Hematopoietic multipotent progenitor cell treated with erythropoietin and hydrocortisone succinate and interleukin-3 and kit ligand, for 15 days (in vitro differentiated cells): ENCODE data around the gene TOP1.

ENCODE experiments used
- DNase-seq: peaks from one replicate; pipeline ENCODE4 v3.0.0-alpha.2; 2015; ENCODE audit warnings: low spot score

The TOP1 gene

DNA sequence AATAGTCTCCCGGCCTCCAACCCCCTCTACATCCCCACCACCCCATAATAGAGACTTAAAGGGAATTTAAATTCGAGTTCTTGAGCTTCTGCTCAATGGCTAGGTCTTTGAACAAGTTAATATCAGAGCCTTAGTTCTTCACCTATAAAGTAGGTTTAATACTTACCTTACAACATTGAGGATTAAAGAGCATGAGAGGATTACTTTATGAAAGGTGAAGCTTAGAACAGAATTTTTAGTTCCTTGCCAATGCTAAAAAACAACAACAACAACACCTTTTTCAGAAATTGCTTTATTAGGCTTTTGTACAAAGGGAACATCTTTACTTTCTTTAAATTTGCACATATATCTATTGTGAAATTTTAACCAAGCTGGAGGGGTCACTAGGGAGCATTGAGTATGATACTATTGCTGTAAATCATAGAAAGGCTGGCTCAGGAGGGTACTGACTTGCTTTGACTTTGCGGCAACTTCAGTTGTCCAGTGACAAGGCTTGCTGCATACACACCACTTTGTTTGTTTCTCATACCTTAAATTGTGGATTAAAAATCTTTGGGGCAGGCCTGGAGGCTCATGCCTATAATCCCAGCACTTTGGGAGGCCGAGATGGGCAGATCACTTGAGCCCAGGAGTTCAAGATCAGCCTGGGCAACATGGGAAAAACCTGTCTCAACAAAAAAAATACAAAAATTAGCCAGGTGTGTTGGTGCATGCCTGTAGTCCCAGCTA, 9.7 kb downstream of the TOP1 start:
- no peak for DNase-seq

DNA sequence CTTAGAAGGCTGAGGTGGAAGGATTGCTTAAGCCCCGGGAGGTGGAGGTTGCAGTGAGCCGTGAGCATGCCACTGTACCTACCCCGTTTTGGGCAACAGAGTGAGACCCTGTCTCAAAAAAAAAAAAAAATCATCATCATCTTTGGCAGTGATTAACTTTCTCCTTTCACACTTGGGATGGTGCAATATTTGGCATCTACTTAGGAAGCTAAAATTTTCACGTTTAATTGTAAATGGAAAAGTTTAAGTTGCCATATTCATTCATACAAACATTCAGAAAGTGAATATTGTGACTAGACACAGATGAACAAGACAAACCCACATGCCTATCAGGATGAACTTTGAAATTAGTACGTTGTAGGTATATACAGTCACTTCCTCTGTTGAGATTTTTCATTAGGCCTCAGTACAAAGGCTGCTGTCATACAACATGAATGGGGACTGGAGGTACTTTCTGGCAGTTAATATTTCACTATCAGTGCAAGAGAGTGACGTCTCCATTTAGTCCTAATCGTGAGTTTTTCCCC, 10.3 kb downstream of the TOP1 start:
- DNase-seq = no peak

DNA sequence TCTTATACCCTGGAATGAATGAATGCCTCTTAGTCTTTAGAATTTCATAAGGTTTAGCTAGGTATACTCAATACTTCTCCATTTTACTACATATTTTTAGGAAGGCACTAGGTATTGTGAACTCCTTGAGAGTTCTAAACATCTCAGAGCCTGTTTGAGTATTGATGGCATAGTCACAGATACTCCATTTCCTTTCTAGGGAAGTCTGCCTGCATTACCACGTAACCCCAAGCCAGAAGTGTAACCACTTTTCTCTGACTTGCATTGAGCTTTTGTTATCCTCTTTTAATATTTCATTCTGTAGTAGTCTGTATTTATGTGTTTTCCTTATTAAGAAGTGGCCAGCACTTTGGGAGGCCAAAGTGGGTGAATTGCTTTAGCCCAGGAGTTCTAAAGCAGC, 12.2 kb downstream of the TOP1 start:
- DNase-seq = no peak

DNA sequence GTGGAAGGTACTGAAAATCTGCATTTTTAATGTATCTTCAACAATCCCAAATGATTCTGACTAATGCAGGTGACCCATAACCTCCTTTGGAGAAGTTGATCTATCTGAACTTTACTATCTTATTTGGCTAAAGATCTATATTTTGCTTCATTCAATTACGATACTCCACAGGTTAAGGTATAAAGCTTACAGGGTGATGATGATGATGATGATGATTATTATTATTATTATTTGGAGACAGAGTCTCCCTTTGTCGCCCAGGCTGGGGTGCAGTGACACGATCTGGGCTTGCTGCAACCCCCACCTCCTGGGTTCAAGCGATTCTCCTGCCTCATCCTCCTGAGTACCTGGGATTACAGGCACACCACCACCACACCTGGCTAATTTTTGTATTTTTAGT, 13.1 kb downstream of the TOP1 start:
- no peak for DNase-seq

DNA sequence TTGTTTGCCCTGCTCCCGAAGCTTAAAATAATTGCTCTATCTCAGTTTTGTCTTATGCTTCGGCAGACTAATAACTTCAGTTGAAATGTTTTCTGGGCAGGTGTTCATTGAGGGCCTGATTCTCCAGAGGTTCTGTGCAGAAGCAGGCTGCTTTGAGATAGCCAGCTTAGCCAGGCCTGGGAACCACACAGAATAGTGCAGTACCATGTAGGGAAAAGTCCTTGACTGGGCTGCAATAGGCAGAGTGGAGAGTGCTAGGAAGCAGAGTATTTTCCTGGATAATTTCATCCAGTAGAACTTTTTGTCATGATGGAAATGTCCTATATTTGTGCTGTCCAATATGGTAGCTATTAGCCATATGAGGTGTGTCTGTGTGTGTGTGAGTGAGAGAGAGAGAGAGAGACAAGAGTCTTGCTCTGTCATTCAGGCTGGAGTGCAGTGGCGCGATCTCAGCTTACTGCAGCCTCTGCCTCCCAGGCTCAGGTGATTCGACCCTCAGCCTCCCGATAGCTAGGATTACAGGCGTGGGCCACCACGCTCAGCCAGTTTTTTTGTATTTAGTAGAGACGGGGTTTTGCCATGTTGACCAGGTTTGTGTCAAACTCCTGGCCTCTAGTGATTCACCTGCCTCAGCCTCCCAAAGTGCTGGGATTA, 15.9 kb downstream of the TOP1 start:
- peak; percentile 46 for DNase-seq

DNA sequence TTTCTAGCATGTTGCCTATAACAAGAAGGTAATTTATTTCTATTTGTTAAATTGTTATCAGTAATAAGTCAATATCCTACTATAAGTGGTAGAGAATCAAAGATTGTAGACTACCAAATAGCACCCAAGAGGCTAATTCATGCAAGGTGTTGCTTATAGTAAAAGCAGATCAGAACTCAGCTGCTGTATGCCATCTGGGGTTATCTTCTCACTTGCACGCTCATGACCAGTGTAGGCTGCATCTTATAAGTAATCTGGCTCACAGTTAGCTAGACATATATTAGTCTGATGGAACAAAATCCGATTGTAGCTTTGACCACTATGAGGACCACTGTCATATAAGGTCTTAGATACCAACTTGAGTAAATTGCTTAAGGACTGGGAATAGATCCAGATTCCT, 17.0 kb downstream of the TOP1 start:
- DNase-seq = peak; percentile 67

DNA sequence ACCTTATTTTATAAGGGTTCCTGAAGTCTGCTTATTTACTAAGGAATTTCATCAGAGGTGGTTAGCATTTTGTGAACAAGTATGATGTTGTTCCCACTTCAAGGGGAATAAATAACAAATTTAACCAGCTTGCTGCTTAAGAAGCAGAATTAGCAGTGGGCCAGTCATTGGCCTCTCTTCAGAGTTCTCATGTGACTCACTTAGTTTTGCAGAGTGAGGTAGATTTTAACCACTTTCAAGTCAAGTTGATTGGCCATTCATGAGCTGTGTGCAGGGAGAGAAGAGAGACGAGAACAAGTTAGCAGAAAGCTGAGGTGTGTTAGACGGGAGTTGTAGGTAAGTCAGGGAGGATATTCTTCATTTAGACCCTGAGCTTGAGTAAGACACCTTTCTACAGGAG, 18.1 kb downstream of the TOP1 start:
- peak; percentile 60 for DNase-seq

DNA sequence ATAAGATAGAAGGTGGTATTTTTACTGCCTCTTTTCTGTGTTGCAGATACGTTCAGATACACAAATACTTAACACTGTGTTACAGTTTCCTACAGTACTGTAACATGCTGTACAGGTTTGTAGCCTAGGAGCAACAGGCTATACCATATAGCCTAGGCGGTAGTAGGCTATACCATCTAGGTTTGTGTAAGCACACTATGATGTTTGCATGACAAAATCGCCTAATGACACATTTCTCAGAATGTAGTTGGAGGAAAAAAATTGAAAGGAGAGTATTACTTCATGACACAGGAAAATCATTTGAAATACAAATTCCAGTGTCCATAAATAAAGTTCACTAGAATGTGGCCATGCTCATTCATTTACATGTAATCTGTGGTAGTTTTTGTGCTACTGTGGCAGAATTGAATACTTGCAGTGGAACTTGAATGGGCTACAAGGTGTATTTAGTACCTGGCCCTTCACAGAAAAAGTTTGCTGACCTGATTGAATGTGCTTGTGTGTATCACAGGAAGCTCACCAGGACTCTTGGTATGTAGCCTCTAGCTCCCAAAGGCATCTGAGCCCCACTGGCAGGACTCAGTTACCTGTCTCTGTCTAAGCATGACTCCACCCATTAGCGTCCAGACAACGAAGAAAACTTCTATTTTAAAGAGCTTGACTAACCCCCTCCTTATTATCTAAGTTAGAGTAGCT, 18.8 kb downstream of the TOP1 start:
- peak; percentile 42 for DNase-seq

DNA sequence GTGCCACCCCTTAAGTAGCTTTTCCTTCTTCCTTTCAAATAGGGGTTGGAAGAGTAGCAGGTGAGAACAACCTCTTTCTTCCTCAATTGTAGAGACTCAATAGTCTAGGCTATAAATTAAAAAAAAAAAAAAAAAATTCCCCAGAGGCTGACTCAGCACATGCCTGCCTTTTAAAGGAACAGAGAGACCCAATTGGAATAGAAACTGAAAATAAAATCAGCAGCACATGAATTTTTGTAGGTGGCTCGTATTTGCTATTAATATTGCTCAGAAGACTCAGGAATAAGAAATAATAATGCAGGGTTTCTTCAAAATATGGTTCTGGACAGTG, 19.3 kb downstream of the TOP1 start:
- DNase-seq = peak; percentile 79

DNA sequence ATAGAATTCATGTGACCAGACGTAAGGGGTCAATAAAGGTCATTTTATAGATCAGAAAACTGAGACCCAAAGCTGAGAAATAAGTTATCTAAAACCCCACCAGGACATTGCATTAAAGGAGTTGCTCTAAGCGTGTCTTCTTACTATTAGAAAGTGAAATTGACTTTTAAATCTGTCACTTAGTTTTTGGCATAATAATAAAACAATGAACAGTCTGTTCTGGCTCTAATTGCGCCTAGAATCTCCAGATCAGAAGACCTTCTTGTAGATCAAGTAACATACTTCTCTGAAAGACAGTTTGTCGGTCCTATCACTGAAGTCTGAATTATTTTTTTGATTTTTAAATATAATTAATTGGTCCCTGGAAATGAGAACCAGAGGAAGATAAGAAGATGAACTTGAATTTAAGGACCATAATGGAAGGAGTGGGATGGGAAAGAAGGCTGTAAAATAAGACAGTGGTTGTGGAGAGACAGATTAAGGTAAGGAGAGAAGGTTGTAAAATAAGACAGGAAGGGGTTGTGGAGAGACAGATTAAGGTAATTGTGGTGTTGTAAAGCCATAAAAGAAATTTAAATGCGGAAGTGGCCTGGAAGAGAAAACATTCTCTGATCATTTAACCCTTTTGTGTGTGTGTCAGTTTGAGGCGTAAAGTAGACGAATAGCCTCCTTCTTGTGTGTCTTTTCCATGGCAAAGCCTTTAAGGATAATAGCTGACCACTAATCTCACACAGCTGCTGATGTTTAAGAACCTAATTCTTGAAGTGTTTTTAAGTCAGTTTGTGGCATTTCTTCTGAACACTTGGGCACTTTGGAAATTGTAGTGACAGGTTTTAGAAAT, 20.1 kb downstream of the TOP1 start:
- peak; percentile 39 for DNase-seq

DNA sequence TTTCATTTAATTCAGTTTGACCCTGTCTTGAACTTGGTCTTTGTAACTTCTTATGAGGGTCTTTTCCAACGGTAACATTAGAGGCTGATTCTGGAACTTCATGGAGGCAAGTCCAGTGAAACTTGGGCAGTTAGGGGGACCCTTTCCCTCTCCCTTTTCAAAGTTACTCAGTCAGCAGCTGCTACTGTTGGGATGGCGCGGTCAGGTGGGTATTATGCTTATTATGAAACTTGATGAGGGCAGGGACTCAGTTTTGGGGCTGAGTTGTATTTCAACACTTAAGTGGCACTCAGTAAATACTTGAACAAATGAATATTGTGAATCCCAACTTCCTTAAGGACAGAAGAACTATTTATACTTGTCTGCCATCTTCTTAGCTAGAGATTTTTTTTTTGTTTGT, 20.8 kb downstream of the TOP1 start:
- DNase-seq = no peak

DNA sequence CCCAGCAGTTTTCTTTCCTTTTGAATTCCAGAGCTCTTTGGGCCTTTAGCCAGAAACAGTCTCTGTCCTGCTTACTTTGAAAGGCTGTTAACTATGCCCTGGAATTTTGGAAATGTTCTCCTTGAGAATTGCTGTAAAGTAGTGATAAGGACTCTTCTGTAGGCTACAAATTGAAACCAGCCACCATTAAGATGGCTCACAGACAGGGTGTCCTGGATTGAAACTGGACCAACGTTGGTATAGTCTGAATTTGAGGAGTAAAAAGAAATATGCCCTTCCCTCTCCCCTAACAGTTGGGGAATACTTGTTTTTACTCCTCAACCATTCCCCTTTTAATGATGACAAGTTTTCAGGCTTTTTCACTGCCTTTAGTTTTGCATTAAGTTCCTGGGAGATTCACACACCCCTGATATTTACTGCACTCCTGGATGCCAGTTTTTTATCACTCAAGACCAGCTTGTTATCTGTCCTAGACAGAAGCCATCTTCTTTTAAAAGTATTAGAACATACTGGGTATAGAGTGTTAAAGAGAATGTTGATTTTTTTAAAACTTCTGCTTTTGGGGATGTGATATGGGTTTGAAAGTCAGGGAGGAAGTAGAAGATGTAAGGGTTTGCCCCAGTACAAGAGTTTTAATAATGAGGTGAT, 21.9 kb downstream of the TOP1 start:
- DNase-seq = peak; percentile 94

DNA sequence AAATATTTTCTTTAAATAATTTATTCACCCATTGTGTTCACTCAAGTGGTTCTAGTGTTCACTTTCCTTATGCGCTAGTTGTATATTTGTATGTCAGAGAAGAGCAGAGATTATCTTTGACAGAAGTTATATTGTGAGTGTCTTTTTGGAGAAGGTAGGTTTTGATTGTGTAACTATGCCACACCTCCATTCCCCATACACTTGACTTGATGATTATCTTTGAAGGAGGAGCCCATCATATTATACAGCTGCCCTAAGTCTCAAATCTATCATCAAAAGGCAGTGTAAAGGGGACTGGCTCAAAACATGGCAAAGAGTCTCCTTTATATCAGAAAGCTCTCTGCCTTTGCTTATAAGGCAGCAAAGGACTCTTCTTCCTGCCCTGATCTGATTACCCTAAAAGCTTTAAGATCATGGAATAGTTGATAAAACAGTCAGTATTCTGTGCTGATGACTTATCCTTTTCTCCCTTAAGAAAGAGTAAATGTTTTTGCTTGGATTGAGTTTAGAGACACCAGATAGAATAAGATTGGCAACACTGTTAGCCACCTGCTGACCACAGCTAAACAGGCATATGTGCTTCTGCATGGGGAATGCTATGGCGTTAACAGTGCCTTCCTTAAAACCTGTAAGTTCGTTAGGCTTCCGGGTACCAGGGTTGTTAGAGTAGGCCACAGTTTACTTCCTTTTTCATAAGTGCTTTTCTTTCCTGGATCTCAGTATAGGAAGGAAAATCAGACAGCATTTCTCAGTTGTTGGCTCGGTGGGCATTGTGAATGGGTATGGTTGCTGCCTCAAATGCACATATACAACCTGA, 22.6 kb downstream of the TOP1 start:
- DNase-seq = peak; percentile 54

DNA sequence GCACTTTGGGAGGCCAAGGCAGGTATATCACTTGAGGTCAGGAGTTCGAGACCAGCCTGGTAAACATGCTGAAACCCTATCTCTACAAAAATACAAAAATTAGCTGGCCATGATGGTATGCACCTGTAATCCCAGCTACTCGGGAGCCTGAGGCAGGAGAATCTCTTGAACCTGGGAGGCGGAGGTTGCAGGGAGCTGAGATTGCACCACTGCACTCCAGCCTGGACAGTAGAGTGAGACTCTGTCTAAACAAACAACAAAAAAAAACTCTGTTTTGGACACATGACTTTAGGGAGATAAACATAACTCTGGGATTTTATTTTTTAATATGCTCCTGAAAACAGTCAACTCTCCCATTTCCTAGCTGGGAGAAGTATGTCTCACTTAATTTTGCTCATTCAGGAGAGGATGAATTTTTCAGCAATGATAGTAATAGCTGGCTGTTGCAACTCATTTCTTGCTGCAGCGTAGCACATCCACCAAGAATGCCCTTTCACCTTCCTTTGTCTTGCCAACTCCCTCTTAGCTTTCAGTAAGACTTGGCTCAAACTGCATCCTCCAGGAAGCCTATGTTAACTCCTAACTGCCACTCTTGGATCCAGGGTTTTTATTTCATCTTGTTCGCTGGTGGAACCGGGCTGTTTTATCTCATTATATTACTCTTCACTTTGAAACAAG, 24.3 kb downstream of the TOP1 start:
- no peak for DNase-seq

DNA sequence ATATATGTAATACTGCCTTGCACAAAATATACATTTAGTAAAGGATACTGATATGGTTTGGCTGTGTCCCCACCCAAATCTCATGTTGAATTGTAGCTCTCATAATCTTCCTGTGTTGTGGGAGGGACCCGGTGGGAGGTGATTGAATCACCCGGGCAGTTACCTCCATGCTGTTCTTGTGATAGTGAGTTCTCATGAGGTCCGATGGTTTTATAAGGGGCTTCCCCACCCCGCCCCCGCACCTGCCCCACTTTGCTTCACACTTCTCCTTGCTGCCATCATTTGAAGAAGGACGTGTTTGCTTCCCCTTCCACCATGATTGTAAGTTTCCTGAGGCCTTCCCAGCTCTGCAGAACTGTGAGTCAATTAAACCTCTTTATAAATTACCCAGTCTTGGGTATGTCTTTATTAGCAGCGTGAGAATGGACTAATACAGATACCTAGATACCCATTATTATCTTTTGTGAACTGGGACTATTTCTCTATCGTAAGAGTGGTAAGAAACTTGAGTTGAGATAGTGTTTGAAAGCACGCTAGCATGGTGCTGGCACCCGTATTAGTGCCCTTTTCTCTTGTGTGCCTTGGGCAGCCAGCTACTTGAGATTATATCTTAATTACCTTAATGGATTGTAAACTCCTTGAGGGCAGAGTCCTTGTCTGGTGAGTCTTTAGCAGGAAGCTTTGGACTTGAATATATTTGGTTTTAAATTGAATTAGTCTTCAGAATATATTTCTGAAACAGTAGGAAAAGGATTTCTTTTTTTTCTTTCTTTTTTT, 25.6 kb downstream of the TOP1 start:
- no peak for DNase-seq

DNA sequence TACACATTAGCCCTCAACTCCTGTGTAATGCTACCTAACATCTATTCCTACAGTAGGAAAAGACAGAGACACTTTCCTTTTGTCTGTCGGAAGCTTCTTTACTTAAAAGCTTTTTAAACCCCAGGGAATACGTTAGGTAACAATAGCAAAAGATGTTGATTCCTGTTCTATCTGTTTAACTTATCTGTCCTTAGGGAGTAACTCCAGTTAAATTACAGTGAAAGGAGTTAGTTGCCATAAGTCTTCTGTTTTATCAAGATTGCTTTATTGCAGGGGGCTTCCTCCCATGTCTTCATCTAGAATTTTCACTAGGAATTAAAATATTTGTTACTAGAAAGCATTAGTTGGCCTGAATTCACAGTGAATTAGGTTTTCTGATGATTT, 26.2 kb downstream of the TOP1 start:
- DNase-seq = no peak

DNA sequence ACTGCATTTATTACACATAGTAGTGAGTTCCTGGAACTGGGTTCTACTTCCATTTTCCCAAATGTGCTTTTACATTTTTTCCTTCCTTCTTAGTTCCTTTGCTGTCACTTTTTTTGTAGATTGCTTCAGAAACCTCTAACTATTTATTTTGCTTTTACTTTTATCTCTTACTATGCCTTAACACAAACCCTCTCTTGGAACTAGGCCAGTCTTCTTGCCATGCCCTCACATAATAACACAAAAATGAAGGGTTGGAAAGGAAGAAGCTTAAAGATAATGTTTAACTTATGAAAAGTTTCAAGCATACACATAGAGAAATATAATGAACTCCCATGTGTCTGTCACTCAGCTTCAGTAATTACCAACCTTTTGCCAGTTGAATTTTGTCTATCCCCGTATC, 27.1 kb downstream of the TOP1 start:
- DNase-seq = peak; percentile 84

DNA sequence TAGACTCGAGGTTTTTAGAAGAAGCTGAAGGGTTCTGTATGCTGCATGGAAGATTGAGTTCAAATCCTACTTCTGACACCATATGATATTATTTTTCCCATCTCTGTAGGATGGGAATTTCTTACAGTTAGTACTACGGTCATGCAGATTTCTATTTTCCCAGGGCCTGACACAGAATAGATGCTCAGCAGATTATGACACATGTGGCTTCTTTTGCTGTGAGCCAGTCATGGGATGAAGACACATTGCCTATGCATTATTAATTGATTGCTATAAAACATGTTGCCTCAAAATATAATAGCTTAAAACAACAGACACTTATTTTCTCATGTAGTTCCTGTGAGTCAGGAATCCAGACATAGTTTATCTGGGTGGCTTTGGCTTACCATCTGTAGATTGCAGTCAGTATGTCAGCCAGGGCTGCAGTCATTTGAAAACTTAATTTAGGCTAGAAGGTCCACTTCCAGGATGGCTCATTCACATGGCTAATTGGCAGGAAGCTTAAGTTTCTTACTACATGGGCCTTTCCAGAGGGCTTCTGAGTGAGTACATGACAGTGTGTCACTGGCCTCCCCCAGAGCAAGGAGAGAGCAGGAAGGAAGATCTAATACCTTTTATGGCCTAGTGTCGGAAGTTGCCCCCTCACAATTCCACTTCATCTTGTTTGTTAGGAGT, 29.5 kb downstream of the TOP1 start:
- peak; percentile 38 for DNase-seq
